Stimulated activated CD4-positive, alpha-beta T cell treated with anti-CD3 and anti-CD28 coated beads, Interleukin-1b, Interleukin-23, amount 100 ng/mL, for 4 hours (primary cell): ENCODE measurements around the gene OSBPL3.
"Not testable (repeated sequence)": the region's sequence is repeated elsewhere in the genome, so short reads cannot be mapped to it uniquely, and the experiment has no call there.

Experiments
- DNase-seq, 2 donors: peaks; one replicate each; pipeline ENCODE4 v3.0.0-alpha.2; 2020; ENCODE audit warnings: low read depth in 2 of 2

Gene OSBPL3

DNA sequence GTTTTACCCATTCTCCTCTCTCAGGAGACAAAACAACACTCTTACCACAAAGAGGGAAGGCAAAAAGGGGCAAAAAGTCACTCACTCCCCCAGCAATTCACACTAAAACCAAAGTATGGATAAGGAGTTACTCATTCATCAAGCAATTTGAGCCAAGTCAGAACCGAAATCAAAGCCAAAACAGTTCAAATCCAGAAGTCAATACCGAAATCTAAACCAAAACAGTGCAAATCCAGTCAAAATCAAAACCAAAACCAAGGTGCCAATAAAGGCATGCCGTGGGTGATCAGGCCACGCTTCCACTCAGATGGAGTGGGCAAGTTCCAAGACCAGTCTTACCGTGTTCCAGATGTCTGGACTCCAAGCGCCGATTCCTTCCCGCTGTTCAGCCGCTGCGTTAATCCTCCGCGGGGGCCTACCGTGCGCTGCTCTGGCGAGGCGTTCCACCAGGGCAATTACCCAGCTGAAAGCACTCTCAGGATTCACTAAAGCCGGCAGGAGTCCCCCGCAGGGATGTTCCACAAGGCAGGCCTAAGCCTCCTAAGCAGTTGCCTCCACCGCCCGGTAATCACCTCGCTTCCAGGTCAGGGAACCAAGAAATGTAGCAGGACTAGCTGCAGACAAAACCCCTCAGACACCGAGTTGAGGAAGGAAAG is 185.1 kb downstream of the OSBPL3 start:
- DNase-seq = not testable (repeated sequence)

DNA sequence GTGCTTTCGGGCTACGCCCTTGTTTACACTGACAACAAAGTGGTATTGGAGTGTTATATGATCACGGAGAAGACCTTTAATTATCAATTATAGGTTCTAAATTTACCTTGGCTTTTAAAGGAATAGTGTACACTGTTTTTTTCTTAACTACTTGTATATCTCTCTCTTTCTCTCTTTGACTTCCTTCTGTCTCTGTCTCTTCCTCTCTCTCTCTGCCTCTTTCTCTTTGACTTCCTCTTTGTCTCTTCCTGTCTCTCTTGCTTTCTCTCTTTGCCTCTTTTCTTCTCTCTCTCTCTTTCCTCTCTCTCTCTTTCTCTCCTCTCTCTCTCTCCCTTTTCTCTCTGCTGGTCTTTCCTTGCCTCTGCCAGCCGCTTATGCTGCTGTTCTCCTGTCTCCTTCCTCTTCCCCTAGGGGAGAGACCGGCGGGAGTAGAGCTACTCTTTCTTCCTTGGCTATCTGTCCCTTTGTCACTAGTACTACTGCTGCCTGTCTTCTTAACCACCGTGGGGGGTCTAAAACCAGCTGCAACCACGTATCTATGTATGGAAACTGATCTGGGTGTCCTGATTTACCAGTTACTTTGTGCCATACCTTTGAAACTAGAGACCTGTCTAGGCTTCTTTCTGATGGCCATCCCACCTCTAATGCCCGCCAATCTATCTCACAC is 185.9 kb downstream of the OSBPL3 start:
- no peak for DNase-seq

DNA sequence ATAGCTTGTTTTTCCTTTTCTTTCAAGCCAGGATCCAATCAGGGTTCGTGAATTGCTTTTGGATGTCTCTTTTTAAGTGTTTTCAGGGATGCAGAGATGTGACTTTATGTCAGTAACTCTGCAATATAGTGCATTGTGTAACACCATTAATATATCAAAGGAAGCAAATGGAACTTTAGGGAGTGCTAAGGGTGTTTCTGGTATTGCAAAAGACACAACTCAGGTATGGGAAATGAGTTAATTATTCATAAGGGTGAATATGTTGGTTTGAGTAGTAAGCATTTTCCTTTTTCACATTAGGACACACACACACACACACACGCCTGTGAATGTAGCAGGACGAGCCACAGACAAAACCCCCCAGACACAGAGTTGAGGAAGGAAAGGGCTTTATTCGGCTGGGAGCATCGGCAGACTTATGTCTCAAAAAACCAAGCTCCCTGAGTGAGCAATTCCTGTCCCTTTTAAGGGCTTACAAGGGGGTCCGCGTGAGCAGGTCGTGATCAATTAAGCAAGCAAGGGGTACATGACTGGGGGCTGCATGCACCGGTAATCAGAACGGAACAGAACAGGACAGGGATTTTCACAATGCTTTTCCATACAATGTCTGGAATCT is 190.9 kb downstream of the OSBPL3 start:
- DNase-seq = no peak

DNA sequence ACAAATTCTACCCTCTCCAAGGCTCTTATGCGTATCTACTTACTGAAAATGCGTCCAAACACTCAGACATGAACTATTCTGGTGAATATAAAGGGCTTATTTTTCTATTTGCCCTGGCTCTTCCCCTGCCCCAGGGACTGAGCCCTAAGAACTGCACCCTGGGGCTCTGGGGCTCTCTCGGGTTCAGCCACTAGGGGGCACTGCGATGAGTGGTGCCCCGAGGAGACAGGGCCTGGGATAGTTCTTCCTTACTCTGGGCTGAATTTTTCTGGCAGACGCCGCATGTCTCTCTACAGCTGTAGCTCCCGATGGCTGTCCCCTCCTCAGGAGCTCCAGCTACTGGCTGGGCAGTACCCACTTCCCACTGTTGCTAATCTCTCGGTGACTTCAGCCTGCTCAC is 191.9 kb downstream of the OSBPL3 start:
- no peak for DNase-seq

DNA sequence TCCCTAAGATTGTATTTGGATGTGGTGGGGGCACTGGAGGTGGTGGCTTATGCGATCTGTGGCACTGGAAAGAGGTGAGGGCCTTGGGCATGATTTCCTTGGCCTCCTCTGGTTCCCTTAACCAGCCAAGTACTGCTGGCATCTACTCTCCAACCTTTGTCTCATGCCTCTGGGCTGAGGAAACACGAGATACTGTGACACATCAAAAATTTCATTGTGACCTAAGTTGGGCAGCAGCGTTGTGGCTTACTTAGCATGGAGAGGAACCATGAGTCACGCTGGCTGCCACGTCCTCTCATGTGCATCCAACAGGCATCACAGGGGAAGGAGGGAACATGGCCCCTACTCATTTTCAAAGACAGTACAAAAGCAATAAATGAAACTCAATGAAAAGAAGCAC is 193.0 kb downstream of the OSBPL3 start:
- no peak for DNase-seq

DNA sequence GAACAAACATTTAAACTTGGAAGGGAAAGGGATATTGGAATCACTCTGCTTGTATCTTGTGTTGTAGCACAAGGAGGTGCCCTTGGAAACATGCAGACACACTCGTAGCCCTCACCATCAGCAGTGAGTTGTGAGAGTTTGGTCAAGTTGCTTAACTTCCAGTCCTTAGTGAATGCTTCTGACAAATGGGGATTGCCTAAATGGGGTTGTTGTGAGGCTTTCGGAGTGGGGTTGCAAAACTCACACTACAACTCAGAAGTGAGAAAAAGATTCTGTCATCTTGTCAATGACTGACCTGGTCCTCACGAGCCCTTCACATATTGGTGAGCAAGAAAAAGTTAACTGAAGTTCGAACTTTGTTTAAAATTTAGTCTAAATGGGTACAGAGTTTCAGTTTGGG is 193.7 kb downstream of the OSBPL3 start:
- DNase-seq = no peak

DNA sequence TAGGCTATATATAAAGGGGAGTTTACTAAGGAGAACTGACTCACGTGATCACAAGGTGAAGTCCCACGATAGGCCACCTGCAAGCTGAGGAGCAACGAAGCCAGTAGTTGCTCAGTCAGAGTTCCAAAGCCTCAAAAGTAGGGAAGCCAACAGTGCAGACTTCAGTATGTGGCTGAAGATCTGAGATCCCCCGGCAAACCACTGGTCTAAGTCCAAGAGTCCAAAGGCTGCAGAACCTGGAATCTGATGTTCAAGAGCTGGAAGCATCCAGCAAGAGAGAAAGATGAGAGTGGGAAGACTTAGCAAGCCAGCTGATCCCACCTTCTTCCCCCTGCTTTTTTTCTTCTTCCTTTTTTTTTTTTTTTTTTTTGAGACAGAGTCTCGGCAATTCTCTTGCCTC is 195.7 kb downstream of the OSBPL3 start:
- no peak for DNase-seq

DNA sequence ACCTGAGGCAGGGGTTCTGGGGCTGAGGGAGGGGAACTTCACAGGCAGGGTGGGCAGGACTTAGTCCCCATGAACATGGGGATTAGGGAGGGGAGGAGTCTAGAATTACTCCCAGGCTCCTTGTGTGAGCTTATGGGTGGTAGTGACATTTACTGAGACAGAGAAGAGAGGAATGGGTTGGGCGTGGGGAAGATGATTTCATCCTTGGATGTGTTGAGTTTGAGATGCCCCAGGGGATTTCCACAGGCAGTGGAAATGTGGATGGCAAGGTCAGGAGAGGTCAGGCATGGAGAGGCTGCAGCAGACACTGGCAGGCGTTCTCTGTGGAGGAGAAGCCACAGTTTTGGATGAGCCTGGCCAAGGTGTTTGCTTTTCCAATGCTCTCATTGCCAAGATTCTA is 196.3 kb downstream of the OSBPL3 start:
- no peak for DNase-seq

DNA sequence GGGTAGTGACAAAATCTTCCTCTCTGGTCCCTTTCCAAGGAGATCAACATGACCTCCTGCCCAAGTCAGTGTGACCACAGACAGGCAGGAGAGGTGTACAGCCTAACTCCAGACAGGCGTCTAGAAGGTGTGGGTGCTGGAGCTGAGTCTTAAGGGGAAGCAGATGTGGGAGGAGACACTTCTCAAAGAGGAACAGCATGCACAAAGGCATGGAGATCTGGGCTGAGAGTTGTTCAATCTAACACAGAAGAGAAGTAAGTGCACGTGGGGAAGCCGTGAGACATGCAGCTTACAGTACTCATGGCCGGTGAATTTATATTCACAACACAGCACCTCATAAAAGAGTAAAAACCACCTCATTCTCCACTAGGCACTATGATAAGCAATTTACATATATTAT is 198.9 kb downstream of the OSBPL3 start:
- DNase-seq = no peak

DNA sequence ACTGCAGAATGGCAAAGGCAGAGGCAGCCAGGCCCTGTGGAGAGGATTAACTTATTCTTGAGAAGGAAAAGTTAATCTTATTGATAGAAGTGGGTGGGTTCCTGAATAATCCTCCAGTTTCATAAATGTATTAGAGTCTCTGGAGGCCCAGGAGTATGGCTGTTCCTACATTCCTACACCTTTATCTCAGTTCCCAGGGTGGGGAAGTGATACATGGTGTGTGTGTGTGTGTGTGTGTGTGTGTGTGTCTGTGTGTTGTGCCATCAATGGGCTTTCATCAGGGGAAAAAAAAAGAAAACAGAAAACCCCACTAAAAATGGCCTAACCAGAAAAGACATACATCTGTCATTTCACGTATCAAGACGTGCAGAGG is 200.7 kb downstream of the OSBPL3 start:
- no peak for DNase-seq

DNA sequence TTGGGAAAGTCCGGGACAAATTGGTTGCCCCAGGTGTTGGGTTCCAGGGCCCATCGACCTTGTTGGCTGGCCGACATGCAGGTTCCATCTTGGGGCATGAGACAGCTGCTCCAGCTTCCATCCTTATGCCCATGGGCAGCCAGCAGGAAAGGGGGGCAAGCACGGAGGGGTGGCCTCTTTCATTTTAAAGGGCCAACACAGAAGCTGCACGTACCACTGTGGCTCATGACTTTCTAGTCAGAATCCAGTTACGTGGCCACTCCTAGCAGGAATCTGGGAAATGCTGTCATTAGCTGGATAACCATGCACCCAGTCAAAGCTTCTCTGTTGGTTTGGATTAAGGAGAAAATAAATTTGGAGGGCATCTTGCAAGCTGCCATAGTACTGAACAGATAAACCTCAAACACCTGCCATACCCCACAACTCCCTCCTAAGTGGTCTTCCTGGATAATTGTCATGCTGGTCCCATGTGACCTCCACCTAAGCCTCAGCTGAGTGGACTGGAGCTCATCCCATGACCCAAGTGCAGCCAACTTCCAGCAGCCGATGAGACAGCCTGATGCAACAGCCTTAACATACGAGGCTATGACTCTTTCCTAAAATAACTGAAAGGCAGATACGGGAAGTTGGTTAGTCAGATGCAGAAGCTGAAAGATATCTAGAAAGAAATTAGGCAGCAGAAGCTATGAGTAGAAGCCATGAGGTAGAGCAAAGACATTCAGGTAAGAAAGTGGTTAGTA is 201.3 kb downstream of the OSBPL3 start:
- DNase-seq = no peak

DNA sequence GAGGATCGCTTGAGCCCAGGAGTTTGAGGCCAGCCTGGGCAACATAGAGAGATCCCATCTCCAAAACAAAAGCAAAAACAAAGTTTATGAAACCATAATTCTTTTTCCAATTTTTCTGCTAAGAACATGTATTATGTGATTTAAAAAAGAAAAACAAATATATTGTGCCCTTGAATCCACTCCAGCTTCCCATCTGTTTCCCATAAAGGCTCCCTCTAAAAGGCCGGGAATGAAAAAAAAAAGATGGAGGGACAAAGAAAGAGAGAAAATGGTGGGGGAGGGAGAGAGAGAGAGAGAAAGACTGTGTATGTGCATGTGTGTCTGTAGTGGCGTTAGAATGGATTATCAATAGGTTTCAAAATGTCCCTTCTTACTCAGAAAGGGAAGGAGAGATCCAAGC is 202.2 kb downstream of the OSBPL3 start:
- DNase-seq = no peak

DNA sequence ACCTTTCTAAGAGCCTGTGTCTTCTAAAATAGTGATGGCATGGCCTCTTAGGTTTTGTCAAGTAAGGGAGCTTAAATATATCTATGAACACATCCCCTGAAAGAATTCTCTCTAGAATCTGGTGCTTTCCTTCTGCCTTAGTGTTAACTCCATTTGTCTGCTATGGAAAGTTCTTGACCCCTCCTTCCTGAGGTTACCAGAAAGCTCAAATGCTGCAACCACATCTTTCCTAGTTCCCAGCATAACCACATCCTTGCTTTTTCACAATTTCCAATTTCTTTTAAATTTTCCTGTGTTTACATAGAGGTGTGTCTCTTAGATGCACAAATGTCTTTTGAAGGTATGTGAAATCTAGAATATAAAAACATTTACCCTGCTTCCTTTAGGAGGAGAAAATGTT is 206.3 kb downstream of the OSBPL3 start:
- DNase-seq = no peak

DNA sequence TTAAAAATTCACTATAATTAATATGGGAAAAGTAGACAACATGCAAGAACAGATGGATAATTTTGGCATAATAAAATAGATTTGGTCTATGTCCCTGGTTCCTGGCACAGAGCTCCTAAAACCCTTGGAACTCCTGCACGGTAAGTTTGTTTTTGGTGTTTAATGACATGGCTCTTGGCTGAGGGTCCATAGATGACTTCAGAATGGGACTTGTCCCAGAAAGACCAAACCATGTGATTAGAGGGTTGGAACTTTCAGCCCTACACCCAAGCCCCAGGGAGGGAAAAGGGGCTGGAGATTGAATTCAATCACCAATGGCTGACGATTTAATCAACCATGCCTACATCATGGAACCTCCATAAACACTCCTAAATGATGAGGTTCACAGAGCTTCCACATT is 210.1 kb downstream of the OSBPL3 start:
- DNase-seq = no peak

DNA sequence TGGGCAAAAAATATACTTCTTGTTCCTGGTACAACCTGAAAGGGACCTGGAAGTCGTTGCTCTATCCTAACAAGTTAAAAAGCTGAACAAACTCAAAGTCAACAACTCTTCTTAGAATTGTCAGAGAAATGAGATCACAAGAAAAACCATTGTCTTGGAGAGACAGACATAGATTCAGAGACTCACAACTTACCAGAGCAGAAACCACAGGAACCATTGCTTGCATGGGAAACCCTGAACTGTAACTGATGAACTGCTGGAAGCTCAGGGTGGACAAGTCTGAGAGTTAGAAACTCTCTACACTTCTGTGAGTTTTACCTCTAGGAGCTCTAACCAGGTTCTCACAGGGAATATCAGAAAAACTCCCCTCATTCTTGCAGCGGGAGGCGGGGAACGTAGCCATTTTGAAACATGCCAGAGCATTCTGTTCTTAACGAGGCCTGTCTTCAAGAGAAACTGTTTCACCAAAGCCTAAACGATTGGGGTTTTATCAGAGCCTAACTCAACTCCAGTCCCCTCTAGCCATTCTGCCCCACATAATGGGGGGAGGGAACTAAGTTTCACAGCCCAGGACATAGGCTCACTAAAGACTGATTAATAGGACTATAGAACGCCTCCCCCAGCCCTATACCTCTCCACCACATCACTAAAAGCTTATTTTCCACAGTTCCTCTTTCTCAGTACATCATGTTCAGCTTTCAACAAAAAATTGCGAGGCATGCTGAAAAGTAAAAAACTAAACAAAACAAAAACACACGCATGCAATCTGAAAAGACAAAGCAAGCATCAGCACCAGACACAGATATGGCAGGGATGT is 210.8 kb downstream of the OSBPL3 start:
- no peak for DNase-seq

DNA sequence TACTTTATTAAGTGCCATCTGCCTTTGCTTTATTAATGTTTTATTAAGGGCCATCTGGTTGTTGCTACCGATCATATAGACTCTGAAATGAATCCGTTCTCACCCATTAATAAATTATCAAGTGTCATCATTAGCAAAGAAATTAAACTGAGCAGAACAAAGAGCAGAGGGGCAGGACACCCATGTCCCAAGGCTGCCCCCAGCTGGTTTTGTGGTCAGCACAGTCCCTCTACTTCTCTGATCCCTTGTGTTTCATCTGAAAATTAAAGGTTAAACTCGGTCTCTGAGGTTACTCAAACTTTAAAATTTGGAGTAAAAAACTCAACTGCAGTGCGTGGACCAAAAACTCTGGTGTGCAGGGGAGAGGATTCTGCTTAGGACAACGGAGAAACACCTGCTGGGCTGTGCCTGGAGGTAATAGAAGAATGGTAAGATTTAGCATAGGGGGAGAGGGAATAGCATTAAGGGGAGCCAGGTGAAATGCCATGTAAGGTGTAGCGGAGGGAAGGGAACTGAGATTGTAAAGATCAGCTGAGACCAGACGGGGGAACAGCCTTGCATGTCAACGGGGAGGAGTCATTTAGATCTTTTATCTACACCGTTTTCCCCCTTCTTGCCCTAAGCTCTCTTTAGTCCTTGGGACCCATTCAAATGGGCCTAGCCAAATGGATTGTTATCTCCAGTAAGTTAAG is 212.0 kb downstream of the OSBPL3 start:
- no peak for DNase-seq

DNA sequence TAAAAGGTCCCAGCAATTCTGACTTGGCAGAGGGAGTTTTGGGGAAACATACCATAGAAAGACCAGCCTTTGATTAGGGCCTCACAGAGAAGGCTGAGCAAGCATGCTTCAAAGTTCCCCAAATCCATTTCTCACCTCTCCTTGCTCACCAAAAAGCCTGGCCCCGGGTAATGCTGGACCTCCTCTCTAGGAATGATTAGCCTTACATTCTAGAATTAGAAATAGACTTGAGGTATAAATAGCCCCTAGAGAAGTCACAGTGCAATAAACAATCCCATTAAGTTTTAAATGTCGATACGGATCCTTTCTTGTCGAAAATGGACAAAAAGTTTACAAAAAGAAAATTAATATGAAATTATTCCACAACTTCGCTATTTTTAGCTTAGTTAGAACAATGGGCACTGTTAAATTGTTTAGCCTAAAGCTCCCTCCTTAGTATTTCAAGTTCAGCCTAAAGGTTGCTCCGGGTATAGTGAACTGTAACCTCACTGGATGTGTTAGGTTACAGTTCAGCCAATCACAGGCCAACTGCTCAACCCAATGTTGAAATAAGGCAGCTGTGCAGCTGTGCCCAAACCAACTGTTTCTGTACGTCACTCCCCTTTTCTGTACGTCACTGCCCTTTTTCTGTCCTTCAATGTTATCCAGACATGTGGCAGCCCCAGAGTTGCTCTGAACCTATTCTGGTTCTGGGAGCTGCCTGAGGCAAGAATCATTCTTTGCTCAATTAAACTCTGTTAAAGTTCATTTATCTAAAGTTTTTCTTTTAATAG is 214.8 kb downstream of the OSBPL3 start:
- no peak for DNase-seq

DNA sequence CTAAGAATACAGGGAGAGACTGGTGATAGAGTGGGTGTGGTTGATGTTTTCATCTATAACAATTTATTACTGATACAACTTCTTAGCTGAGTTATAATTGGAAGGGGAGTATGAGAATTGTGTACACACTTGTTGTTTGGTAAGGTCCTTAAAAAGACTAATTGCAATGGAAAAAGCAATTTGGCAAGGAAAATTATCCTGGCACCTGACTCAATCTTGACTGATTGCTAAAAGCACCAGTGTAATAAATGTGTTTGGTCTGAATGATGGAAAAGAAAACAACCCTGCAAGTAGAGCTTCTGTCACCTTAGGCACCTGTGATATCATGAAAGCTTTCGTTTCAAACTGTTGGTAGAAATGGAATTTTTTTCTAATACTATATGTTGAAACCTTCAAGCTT is 216.0 kb downstream of the OSBPL3 start:
- DNase-seq = no peak

DNA sequence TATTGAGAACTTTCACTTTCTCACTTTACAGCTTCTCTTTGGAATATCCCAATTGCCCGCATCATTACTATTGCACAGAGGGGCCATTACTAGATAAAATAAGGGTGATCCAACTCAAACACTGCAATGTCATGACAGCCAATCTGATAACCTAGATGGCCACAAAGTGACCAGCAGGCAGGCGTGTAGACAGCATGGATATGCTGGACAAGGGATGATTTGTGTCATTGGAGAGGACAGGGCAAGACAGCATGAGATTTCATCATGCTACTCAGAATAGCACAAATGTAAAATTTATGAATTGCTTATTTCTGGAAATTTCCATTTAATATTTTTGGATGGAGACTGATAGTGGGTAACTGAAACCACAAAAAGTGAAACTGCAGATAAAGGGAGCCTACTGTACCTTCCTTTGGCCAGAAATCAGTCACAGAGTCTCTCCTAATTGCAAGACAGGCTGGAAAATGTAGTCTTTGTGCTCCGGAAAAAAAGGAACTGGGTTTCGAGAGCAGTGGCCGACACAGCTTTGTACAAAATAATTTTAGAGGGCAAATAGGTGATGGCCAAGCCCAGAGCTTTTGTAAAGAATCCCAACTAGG is 216.6 kb downstream of the OSBPL3 start:
- no peak for DNase-seq

DNA sequence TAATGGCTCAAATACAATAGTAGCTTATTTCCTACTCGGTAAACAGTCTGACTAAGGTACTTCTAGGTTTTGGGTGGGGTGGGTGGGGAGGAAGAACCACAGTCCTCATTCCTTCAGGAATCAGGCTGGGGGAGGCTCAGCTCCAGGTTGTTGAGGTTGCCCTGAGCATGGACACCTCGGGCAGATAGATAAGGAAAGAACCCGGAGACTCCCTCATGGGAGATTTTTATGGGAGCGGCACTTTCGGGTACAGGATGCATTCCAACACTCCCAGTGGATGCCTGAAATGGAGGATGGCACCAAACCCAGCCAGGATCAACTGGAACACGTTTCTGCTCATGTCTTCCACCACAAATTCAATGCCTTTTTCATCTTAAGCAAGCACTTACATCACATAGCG is 217.2 kb downstream of the OSBPL3 start:
- no peak for DNase-seq
